K562 (cell line): Measurements from ENCODE around the gene IRS2. TPM values are rescaled to one million over a fixed set of nuclear protein-coding genes. Genes with fewer than 3 reads are reported as not detected.

ENCODE experiments used
- C11orf30 ChIP-seq: fragments of 450-650 bp; IDR thresholded peaks from 2 replicates; pipeline ENCODE4 v1.6.1; 2016; ENCODE audit warnings: low read depth, mild to moderate bottlenecking
- CHD2 ChIP-seq: IDR thresholded peaks from 2 replicates; pipeline ENCODE4 v1.6.1; 2011; ENCODE audit warnings: low read depth, low read length
- CHD4 ChIP-seq: fragments of 200-600 bp; sonication (generic); IDR thresholded peaks from 3 replicates; pipeline ENCODE4 v1.6.1; 2012; ENCODE audit warnings: low read depth, mild to moderate bottlenecking, mixed read lengths, low read length, inconsistent platforms; ENCODE audit not compliant: insufficient read depth, insufficient replicate concordance, poor library complexity, severe bottlenecking
- FOSL1 ChIP-seq: fragments of 200-800 bp; sonication (Bioruptor generic); conservative IDR thresholded peaks from 2 replicates; pipeline ENCODE4 v1.6.1; 2016; ENCODE audit warnings: missing genetic modification characterization, missing compliant biosample characterization
- FUS ChIP-seq: fragments of 200-400 bp; formaldehyde crosslinking; optimal IDR thresholded peaks from 2 replicates; pipeline ENCODE3; 2017; ENCODE audit warnings: low read depth, low read length
- IFI16 ChIP-seq: fragments of 250-450 bp; sonication (Bioruptor Pico); IDR thresholded peaks from 2 replicates; pipeline ENCODE4 v2.1.2; 2022; ENCODE audit warnings: mild to moderate bottlenecking, inconsistent platforms
- JUNB ChIP-seq: fragments of 450-650 bp; formaldehyde crosslinking; conservative IDR thresholded peaks from 2 replicates; pipeline ENCODE4 v1.4.0; 2020; ENCODE audit warnings: mild to moderate bottlenecking
- MTA1 ChIP-seq: fragments of 450-650 bp; IDR thresholded peaks from 2 replicates; pipeline ENCODE4 v1.6.1; 2017; ENCODE audit warnings: borderline replicate concordance
- NCOA1 ChIP-seq: fragments of 450-650 bp; IDR thresholded peaks from 2 replicates; pipeline ENCODE4 v1.6.1; 2016; ENCODE audit warnings: low read depth
- POLR2G ChIP-seq: fragments of 200-400 bp; formaldehyde crosslinking; IDR thresholded peaks from 2 replicates; pipeline ENCODE4 v1.6.1; 2017; ENCODE audit warnings: low read depth, mild to moderate bottlenecking, antibody characterized with exemption, low read length, moderate library complexity
- SIRT6 ChIP-seq: IDR thresholded peaks from one replicate; pipeline ENCODE4 v1.6.1; 2012; ENCODE audit warnings: low read depth, mild to moderate bottlenecking, control low read depth, inconsistent platforms, low read length, moderate library complexity
- SMARCA4 ChIP-seq: fragments of 450-650 bp; IDR thresholded peaks from 2 replicates; pipeline ENCODE4 v1.6.1; 2016
- U2AF1 ChIP-seq: fragments of 200-400 bp; formaldehyde crosslinking; optimal IDR thresholded peaks from 2 replicates; pipeline ENCODE3; 2017; ENCODE audit warnings: mild to moderate bottlenecking, low read depth, low read length, moderate library complexity
- U2AF2 ChIP-seq: fragments of 200-400 bp; formaldehyde crosslinking; optimal IDR thresholded peaks from 2 replicates; pipeline ENCODE3; 2017; ENCODE audit warnings: low read depth, mild to moderate bottlenecking, low read length
- XRCC4 ChIP-seq: IDR thresholded peaks from one replicate; pipeline ENCODE4 v1.6.1; 2011; ENCODE audit not compliant: insufficient read depth, insufficient read length; ENCODE audit errors: extremely low read depth
- ZNF76 ChIP-seq: fragments of 250-450 bp; sonication (Bioruptor Pico); IDR thresholded peaks from 2 replicates; pipeline ENCODE4 v1.4.0; 2020; ENCODE audit warnings: mild to moderate bottlenecking, moderate library complexity, borderline replicate concordance
- ZNF830 ChIP-seq: fragments of 250-450 bp; sonication (Bioruptor Pico); IDR thresholded peaks from 2 replicates; pipeline ENCODE4 v1.5.0; 2021; ENCODE audit warnings: mild to moderate bottlenecking
- ZSCAN32 ChIP-seq: fragments of 450-650 bp; formaldehyde crosslinking; IDR thresholded peaks from 2 replicates; pipeline ENCODE4 v1.4.0; 2020; ENCODE audit warnings: mild to moderate bottlenecking, moderate library complexity
- polyA plus RNA-seq, 8 experiments: library from polyadenylated mRNA; depleted of rRNA in 4 of 8; stranded (reverse) in 5 of 8; unstranded in 3 of 8; fragments of >200 nt; fragmentation: Nextera tagmentation in 2 of 8; fragmentation: Illumina TruSeq in 1 of 8; extraction: Ambion mirVana in 2 of 8; extraction: Trizol in 1 of 8; gene quantifications; 2 replicates each; pipeline versions ENCODE4 v1.2.1 to v1.2.3, GENCODE V29; 2011 to 2014; ENCODE audit warnings: inconsistent platforms in 1 of 8, missing spikeins in 1 of 8
- total RNA-seq, 7 experiments: library from RNA; depleted of rRNA in 6 of 7; stranded (reverse); fragments of >200 nt in 6 of 7; fragmentation: Illumina TruSeq in 2 of 7; extraction: Trizol in 2 of 7; gene quantifications; 2 replicates each; pipeline versions ENCODE4 v1.2.1 to v1.2.3, GENCODE V29; 2011 to 2021; ENCODE audit warnings: low replicate concordance in 1 of 7
- TF ChIP-seq, protein P1 (sequence below): fragments of 450-650 bp; IDR thresholded peaks from 2 replicates; pipeline ENCODE4 v1.6.1; 2016; ENCODE audit warnings: mild to moderate bottlenecking
- TF ChIP-seq, protein P2 (sequence below): fragments of 250-450 bp; sonication (Bioruptor Pico); IDR thresholded peaks from 2 replicates; pipeline ENCODE4 v1.5.0; 2021
- TF ChIP-seq, protein P3 (sequence below): sonication (generic); formaldehyde crosslinking; IDR thresholded peaks from 2 replicates; pipeline ENCODE4 v1.8.1; 2023; ENCODE audit warnings: mild to moderate bottlenecking, missing genetic modification reagents
- TF ChIP-seq, protein P4 (sequence below): fragments of 250-450 bp; sonication (Bioruptor Pico); IDR thresholded peaks from 2 replicates; pipeline ENCODE4 v1.5.0; 2022; ENCODE audit warnings: mild to moderate bottlenecking

Gene IRS2
- total and polyA plus RNA-seq, 9 of the 15 experiments (the other 6 are each of a cell fraction or from before 2014, with no cell fraction given) = 0.36 to 4.6 (median 0.63) TPM

DNA sequence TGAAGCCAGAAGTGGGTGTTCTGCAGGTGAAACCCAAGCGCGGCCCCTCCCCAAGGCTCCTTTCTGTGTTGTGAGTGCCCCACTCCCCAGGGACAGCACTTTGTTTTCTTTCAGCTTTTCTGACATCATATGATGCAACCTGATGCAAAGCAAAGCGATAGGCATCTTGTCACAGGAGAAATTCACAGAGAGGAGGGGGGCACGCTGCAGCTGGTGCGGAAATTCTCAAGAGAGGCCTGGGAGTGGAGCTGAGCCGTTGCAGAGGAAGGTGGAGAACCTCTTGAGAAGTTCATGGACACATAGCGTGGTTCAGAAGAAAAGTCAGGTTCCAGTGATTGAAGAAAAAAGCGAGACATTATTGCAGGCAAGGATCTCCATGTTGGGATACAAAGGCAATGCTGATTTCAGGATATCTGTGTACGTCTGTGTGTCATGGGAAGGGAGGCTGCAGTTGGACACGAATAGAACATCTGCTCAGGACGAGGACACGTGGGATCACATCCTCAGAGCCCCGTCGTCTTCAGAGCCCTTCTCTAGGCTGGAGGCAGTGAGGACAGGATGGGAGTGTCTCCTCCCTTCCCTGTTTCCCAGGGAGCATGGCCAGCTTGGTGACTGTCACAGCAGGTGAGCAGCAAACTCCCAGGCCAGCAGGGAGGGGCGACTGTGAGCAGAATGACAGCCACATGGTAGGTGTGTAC is 79.2 kb downstream of the IRS2 start (continued):
- TF ChIP-seq U2AF2 = no peak
- TF ChIP-seq, protein P1, sequence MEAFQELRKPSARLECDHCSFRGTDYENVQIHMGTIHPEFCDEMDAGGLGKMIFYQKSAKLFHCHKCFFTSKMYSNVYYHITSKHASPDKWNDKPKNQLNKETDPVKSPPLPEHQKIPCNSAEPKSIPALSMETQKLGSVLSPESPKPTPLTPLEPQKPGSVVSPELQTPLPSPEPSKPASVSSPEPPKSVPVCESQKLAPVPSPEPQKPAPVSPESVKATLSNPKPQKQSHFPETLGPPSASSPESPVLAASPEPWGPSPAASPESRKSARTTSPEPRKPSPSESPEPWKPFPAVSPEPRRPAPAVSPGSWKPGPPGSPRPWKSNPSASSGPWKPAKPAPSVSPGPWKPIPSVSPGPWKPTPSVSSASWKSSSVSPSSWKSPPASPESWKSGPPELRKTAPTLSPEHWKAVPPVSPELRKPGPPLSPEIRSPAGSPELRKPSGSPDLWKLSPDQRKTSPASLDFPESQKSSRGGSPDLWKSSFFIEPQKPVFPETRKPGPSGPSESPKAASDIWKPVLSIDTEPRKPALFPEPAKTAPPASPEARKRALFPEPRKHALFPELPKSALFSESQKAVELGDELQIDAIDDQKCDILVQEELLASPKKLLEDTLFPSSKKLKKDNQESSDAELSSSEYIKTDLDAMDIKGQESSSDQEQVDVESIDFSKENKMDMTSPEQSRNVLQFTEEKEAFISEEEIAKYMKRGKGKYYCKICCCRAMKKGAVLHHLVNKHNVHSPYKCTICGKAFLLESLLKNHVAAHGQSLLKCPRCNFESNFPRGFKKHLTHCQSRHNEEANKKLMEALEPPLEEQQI = no peak
- 0 out of 2 replicates have a peak, but pooled peaks have one; percentile 26 for TF ChIP-seq NCOA1
- TF ChIP-seq C11orf30 = no peak
- TF ChIP-seq SMARCA4 = peak; percentile 73
- peak; percentile 46 for TF ChIP-seq POLR2G
- TF ChIP-seq FUS = no peak
- TF ChIP-seq FOSL1 (tag) = peak; percentile 54
- TF ChIP-seq MTA1 = no peak
- TF ChIP-seq, protein P2, sequence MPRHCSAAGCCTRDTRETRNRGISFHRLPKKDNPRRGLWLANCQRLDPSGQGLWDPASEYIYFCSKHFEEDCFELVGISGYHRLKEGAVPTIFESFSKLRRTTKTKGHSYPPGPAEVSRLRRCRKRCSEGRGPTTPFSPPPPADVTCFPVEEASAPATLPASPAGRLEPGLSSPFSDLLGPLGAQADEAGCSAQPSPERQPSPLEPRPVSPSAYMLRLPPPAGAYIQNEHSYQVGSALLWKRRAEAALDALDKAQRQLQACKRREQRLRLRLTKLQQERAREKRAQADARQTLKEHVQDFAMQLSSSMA = no peak
- peak; percentile 95 for TF ChIP-seq ZSCAN32 (CRISPR knock-in tag)
- 0 out of 2 replicates have a peak, but pooled peaks have one; percentile 44 for TF ChIP-seq ZNF830 (CRISPR knock-in tag)
- no peak for TF ChIP-seq JUNB (CRISPR knock-in tag)
- no peak for TF ChIP-seq CHD4
- TF ChIP-seq ZNF76 (CRISPR knock-in tag) = peak; percentile 38; the same call in 1 of the 2 replicates
- TF ChIP-seq XRCC4 = no peak
- TF ChIP-seq, protein P3, sequence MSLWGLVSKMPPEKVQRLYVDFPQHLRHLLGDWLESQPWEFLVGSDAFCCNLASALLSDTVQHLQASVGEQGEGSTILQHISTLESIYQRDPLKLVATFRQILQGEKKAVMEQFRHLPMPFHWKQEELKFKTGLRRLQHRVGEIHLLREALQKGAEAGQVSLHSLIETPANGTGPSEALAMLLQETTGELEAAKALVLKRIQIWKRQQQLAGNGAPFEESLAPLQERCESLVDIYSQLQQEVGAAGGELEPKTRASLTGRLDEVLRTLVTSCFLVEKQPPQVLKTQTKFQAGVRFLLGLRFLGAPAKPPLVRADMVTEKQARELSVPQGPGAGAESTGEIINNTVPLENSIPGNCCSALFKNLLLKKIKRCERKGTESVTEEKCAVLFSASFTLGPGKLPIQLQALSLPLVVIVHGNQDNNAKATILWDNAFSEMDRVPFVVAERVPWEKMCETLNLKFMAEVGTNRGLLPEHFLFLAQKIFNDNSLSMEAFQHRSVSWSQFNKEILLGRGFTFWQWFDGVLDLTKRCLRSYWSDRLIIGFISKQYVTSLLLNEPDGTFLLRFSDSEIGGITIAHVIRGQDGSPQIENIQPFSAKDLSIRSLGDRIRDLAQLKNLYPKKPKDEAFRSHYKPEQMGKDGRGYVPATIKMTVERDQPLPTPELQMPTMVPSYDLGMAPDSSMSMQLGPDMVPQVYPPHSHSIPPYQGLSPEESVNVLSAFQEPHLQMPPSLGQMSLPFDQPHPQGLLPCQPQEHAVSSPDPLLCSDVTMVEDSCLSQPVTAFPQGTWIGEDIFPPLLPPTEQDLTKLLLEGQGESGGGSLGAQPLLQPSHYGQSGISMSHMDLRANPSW = no peak
- no peak for TF ChIP-seq SIRT6
- no peak for TF ChIP-seq IFI16 (CRISPR knock-in tag)
- TF ChIP-seq U2AF1 = no peak
- TF ChIP-seq, protein P4, sequence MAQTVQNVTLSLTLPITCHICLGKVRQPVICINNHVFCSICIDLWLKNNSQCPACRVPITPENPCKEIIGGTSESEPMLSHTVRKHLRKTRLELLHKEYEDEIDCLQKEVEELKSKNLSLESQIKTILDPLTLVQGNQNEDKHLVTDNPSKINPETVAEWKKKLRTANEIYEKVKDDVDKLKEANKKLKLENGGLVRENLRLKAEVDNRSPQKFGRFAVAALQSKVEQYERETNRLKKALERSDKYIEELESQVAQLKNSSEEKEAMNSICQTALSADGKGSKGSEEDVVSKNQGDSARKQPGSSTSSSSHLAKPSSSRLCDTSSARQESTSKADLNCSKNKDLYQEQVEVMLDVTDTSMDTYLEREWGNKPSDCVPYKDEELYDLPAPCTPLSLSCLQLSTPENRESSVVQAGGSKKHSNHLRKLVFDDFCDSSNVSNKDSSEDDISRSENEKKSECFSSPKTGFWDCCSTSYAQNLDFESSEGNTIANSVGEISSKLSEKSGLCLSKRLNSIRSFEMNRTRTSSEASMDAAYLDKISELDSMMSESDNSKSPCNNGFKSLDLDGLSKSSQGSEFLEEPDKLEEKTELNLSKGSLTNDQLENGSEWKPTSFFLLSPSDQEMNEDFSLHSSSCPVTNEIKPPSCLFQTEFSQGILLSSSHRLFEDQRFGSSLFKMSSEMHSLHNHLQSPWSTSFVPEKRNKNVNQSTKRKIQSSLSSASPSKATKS = no peak
- TF ChIP-seq CHD2 = no peak
